Measurements from ENCODE around the gene LIN7A.

GRCh38 chr12:80849337-80849736, 88.4 kb downstream of the LIN7A start:
- no peak for TF ChIP-seq CTCF (IDR thresholded peaks at IDR 0.05)
- TF ChIP-seq POLR2A (IDR thresholded peaks at IDR 0.05): no peak
